GM19395 (cell line): ENCODE data around the gene ACVR1B.

ENCODE experiments used
- ATAC-seq: cut with Tn5 transposase; IDR thresholded peaks from one replicate; pipeline ENCODE4 v1.9.1; 2021; ENCODE audit warnings: mild to moderate bottlenecking, moderate library complexity; ENCODE audit not compliant: unreplicated experiment

The ACVR1B gene

GRCh38 chr12:51951199-51951842 lies at the start of gene ACVR1B:
Gene ACVR1B (plus strand): TSS chr12:51951699. CDS start chr12:51951744, 45 bp downstream.
- ATAC-seq = peak; percentile 85

GRCh38 chr12:51901881-51902280 lies 49.6 kb upstream of the ACVR1B start:
- ATAC-seq = no peak

- no peak for ATAC-seq
Measured at GRCh38 chr12:51904951-51905470, 46.5 kb upstream of the ACVR1B start.

GRCh38 chr12:51905471-51906429 lies 45.7 kb upstream of the ACVR1B start:
- no peak for ATAC-seq

DNA sequence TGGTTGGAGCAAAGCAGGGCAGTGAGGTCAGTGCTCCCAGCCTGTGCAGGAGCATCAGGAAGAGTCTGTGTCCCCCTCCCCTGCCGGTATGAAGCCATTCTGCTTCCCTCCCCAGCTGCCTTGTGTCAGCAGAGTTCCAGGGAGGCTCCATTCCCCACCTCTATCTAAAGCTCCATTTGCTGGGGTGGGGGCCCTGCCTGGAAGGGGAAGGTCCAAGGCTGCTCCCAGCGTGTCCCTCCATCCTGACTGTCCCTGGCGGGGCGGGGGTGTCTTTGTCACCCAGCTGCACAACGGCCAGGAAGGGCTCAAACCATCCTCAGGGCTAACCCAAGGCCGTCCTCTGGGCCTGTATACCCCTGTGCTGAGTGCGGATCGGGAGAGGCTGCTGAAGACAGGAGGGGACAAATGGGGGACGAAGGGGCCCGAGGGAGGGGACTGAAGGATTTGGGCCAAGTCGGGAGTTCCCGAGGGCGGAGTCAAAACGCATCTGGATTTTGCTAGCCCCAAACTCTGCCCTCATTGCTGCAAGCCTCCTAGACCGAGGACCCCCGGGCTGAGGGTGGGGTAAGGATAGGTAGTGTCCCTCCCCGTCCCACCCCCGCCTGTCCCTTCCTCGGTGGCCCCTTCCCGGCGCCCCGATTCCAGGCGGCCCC lies 44.9 kb upstream of the ACVR1B start:
- no peak for ATAC-seq

GRCh38 chr12:51907083-51907855 lies 44.2 kb upstream of the ACVR1B start, which contains the start of gene ACVRL1:
Gene ACVRL1 (plus strand): TSS chr12:51907504. CDS start chr12:51912475, 4,971 bp downstream.
- no peak for ATAC-seq

DNA sequence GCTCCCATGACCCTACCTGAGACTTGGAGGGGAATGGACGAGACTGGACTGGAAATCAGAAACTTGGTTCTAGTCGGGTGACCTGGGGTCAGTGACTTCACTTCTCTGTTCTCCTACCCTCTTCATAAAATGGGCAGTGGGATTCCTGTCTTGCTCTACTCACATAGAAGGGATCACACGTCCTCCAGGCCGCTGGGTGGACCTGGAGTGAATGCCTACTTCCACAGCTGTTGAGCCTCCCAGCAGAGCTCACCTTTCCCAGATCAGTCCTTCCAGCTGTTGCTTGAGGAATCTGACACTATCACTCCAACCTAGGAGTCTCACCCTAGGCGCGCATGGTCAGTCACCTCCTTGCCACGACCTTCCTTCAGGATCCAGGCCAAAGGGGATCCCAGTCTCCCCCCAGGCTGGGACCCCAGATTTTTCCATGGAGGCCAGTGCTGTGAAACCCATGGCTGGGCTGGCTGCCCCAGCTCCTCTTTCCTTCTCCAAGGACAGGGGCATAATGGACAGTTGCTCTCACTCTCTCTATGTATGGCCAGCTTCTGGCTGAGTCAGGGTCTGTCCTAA lies 43.6 kb upstream of the ACVR1B start:
- ATAC-seq = no peak

- ATAC-seq = no peak
Measured at GRCh38 chr12:51908876-51909592, 42.5 kb upstream of the ACVR1B start.

- no peak for ATAC-seq
Measured at GRCh38 chr12:51910168-51910567, 41.3 kb upstream of the ACVR1B start.

DNA sequence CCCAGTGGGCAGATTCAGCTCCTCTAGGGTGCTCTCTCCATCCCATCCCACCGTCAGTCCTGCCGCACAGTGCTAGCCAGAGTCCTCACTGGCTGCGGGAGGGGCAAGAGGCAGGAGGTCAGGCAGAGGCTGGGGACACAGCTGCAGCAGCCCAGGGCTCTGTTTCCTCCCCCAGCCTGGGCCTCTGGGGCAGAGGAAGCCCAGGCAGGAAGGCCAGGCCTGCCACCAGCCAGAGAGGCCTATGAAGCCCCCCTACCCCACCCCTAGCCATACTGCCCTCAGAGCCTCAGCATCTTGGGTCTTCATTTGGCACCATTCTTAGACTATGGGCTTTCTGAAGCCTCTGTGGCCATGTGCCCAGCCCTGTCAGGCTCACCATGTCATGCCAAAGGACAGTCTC lies 40.8 kb upstream of the ACVR1B start:
- ATAC-seq = no peak

- no peak for ATAC-seq
Measured at GRCh38 chr12:51911307-51911706, 40.2 kb upstream of the ACVR1B start.

- no peak for ATAC-seq
Measured at GRCh38 chr12:51911788-51912711, 39.4 kb upstream of the ACVR1B start.

DNA sequence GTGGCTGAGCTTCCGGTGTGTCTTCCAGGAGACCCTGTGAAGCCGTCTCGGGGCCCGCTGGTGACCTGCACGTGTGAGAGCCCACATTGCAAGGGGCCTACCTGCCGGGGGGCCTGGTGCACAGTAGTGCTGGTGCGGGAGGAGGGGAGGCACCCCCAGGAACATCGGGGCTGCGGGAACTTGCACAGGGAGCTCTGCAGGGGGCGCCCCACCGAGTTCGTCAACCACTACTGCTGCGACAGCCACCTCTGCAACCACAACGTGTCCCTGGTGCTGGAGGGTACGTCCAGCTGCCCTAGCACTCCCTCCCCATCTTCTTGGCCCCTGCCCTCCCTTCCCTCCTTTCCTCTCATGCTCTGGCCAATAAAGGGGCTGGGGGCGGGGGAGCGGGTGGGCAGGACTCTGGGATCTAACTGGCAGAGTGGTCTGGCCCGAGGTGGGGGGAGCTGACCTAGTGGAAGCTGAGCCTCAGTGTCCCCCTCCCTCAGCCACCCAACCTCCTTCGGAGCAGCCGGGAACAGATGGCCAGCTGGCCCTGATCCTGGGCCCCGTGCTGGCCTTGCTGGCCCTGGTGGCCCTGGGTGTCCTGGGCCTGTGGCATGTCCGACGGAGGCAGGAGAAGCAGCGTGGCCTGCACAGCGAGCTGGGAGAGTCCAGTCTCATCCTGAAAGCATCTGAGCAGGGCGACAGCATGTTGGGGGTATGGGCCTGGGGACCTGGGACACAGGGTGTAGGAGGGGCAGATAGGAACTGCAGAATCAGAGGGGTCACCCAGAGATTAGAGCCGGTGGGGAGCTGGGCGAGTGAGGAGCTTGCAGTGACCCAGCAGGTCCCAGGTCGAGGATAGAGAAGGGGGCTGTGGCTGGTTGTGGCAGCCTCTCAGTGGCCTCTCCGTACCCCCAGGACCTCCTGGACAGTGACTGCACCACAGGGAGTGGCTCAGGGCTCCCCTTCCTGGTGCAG lies 38.1 kb upstream of the ACVR1B start:
- ATAC-seq = no peak

- no peak for ATAC-seq
Measured at GRCh38 chr12:51914034-51914923, 37.2 kb upstream of the ACVR1B start.

DNA sequence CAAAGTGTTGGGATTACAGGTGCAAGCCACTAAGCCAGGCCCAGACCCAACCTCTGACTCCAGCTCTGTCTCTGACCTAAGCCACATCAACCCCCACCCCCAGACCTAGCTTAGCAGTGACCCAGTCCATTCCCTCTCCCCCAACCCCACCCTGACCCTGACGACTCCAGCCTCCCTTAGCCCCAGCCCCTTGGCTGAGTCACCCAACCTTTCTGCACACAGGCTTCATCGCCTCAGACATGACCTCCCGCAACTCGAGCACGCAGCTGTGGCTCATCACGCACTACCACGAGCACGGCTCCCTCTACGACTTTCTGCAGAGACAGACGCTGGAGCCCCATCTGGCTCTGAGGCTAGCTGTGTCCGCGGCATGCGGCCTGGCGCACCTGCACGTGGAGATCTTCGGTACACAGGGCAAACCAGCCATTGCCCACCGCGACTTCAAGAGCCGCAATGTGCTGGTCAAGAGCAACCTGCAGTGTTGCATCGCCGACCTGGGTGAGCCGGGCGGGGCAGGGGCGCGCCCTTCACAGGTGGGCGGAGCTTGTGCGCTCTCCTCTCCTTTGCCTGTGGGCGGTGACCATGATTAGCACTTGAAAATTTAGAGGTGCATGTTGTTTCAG lies 36.4 kb upstream of the ACVR1B start:
- ATAC-seq = no peak

- no peak for ATAC-seq
Measured at GRCh38 chr12:51915951-51916350, 35.5 kb upstream of the ACVR1B start.
